Heart left ventricle (tissue), 16 donors: ENCODE data around the gene PCSK2. TPM values are rescaled to one million over a fixed set of nuclear protein-coding genes. Genes with fewer than 3 reads are reported as not detected.

Source experiments
- ATAC-seq, 4 donors: fragments of 200-7000 bp; cut with Tn5 transposase; one replicate each; pipeline ENCODE4 v1.9.1; 2020 to 2022; ENCODE audit warnings: moderate library complexity in 4 of 4, mild to moderate bottlenecking in 3 of 4, moderate number of reproducible peaks in 1 of 4
- DNase-seq, 5 donors: peaks; one replicate each; pipeline ENCODE4 v3.0.0-alpha.2; 2020
- H3K27ac ChIP-seq, 12 donors: fragments of 200-600 bp; sonication (generic) in 4 of 12; one replicate each; pipeline versions ENCODE4 v1.5.0 to v1.8.0; 2016 to 2022; ENCODE audit warnings: mild to moderate bottlenecking in 2 of 12
- H3K27me3 ChIP-seq, 9 donors: fragments of 200-600 bp; sonication (generic) in 2 of 9; one replicate each; pipeline versions ENCODE4 v1.5.1 to v1.8.0; 2016 to 2022; ENCODE audit warnings: mild to moderate bottlenecking in 3 of 9
- H3K36me3 ChIP-seq, 9 donors: fragments of 200-600 bp; sonication (generic) in 2 of 9; one replicate each; pipeline versions ENCODE4 v1.5.0 to v1.8.0; 2018 to 2022; ENCODE audit warnings: mild to moderate bottlenecking in 2 of 9
- H3K4me1 ChIP-seq, 12 donors: fragments of 200-600 bp; sonication (generic) in 4 of 12; one replicate each; pipeline versions ENCODE4 v1.5.0 to v1.8.0; 2016 to 2022; ENCODE audit warnings: mild to moderate bottlenecking in 3 of 12
- H3K4me3 ChIP-seq, 12 donors: fragments of 200-600 bp; sonication (generic) in 4 of 12; one replicate each; pipeline versions ENCODE4 v1.5.0 to v1.8.0; 2017 to 2022; ENCODE audit warnings: mild to moderate bottlenecking in 9 of 12, moderate library complexity in 4 of 12
- H3K9me3 ChIP-seq, 12 donors: fragments of 200-600 bp; sonication (generic) in 4 of 12; one replicate each; pipeline versions ENCODE4 v1.5.0 to v1.8.0; 2016 to 2022; ENCODE audit warnings: mild to moderate bottlenecking in 1 of 12
- POLR2A ChIP-seq, 2 donors: fragments of 450-650 bp; IDR thresholded peaks; one replicate each; pipeline ENCODE4 v1.6.1; 2017; ENCODE audit warnings: antibody characterized with exemption in 2 of 2, mild to moderate bottlenecking in 2 of 2, moderate library complexity in 2 of 2
- WGBS, 4 donors: extraction: QIAGEN DNeasy Blood & Tissue Kit in 2 of 4; methylation state at CpG; one replicate each; pipeline versions ENCODE4 v1.1.5 to v1.1.7; 2013 to 2018; 5-methylcytosine and 5-hydroxymethylcytosine counted together
- intact Hi-C, 10 donors: fragments of 100-400 bp; cut with DNase I; formaldehyde crosslinking; loops; one replicate each; pipeline versions ENCODE4 v1.11.1 to v1.14.2; 2022
- polyA plus RNA-seq, 2 donors: library from polyadenylated mRNA; stranded (reverse); fragments of 200-250 nt; gene quantifications; one replicate each; pipeline ENCODE4 v1.2.3, GENCODE V29; 2013
- total RNA-seq, 9 donors: library from RNA; depleted of rRNA in 2 of 9; stranded (reverse); fragments of >200 nt in 2 of 9; fragmentation: NEBNext Ultra II Directional in 3 of 9; extraction: Animal tissue kit (Norgen Biotek cat#: 25700) in 3 of 9; gene quantifications; one replicate each; pipeline versions ENCODE4 v1.1.0 to v1.2.4, GENCODE V29; 2016 to 2023
- TF ChIP-seq, protein P1 (sequence below), 12 donors: fragments of 200-600 bp; sonication (generic) in 4 of 12; IDR thresholded peaks; one replicate each; pipeline versions ENCODE4 v1.5.0 to v1.8.0; 2018 to 2022; ENCODE audit warnings: antibody characterized with exemption in 12 of 12, mild to moderate bottlenecking in 5 of 12
- donor health status: ischemic (EF 13 %, LVEDD 7.1; RV severe dilation, severe dysfunction).
- donor health status: healthy with polysubstance abuse.
- donor health status: DM: no; HTN: yes; CAD: no.
- donor health status: DM: no; HTN: no; CAD: no.
- donor health status: ischemic (EF 25% LVEDD 6.9; RV normal size, moderate dysfunction).
- donor health status: ischemic (EF 25% LVEDD 5.7; RV mildly dilated, moderate dysfunction).
- donor health status: healthy.
- donor health status: DM: yes; HTN: yes; CAD: no.
- donor health status: ischemic (EF 35%, LVEDD 5.7; RV mildly dilated, moderate dysfunction).
- donor health status: nonischemic (EF 11% LVEDD 7.7; RV severe dilation, severe dysfunction).
- donor health status: DM: yes; HTN: yes; CAD: no.
- donor health status: PGD.
- donor health status: ischemic (EF 29% LVEDD 5.4; RV normal size, mild dysfunction).
- donor health status: nonischemic (EF 23%, LVEDD 6.1; RV moderate dilation, normal function).

Gene PCSK2
- total and polyA plus RNA-seq, 11 donors, result 0.11 to 2.0 (median 0.55) TPM

DNA sequence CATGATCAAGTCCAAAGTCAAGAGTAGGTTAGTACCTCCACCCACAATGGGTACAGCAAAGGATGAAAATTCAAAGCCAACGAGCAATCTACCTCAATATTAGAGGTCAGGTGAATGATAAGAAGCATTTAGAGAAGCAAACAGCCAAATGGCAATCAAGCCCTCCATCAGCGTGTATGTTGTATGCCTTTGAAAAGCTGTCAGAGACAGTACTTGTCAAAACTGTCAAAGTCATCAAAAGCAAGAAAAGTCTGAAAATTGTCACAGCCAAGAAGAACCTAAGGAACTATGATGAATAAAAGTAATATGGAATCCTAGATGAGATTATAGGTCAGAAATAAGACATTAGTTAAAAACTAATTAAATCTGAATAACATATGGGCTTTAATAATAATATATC is 99.3 kb downstream of the PCSK2 start:
- DNase-seq (no peak), ATAC-seq (no peak)
- Histone ChIP-seq H3K36me3 (no peaks in the 10 kb centered on the region), H3K27me3 (peaks cover 0 to 34% (median 10%) of the 10 kb centered on the region in 9 donors), H3K4me1 (no peaks in the 10 kb centered on the region), H3K27ac (no peak overlapping the region), H3K9me3 (no peaks in the 10 kb centered on the region), H3K4me3 (no peak overlapping the region)
- 84 to 88% (median 85%) methylated on average over 2 of the region's 2 CpGs for WGBS, 4 donors
- intact Hi-C loops, result no loop called here
- no peak for TF ChIP-seq POLR2A (IDR thresholded peaks at IDR 0.05)
- TF ChIP-seq, protein P1, sequence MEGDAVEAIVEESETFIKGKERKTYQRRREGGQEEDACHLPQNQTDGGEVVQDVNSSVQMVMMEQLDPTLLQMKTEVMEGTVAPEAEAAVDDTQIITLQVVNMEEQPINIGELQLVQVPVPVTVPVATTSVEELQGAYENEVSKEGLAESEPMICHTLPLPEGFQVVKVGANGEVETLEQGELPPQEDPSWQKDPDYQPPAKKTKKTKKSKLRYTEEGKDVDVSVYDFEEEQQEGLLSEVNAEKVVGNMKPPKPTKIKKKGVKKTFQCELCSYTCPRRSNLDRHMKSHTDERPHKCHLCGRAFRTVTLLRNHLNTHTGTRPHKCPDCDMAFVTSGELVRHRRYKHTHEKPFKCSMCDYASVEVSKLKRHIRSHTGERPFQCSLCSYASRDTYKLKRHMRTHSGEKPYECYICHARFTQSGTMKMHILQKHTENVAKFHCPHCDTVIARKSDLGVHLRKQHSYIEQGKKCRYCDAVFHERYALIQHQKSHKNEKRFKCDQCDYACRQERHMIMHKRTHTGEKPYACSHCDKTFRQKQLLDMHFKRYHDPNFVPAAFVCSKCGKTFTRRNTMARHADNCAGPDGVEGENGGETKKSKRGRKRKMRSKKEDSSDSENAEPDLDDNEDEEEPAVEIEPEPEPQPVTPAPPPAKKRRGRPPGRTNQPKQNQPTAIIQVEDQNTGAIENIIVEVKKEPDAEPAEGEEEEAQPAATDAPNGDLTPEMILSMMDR (IDR thresholded peaks at IDR 0.05), result no peak

GRCh38 chr20:17327185-17328148 is 100.6 kb downstream of the PCSK2 start:
- WGBS, 4 donors, result 25 to 32% (median 28%) methylated on average over 27 to 28 of the region's 28 CpGs
- H3K36me3 ChIP-seq, result no peaks in the 10 kb centered on the region
- H3K27ac ChIP-seq, result no peak overlapping the region
- H3K27me3 ChIP-seq, result peaks cover 0 to 34% (median 10%) of the 10 kb centered on the region in 9 donors
- no peak for TF ChIP-seq POLR2A (IDR thresholded peaks at IDR 0.05)
- TF ChIP-seq, protein P1 (IDR thresholded peaks at IDR 0.05), result no peak
- no peaks in the 10 kb centered on the region for H3K4me1 ChIP-seq
- DNase-seq (no peak), ATAC-seq (no peak)
- intact Hi-C loops, result no loop called here
- H3K4me3 ChIP-seq, result no peak overlapping the region
- H3K9me3 ChIP-seq, result no peaks in the 10 kb centered on the region

DNA sequence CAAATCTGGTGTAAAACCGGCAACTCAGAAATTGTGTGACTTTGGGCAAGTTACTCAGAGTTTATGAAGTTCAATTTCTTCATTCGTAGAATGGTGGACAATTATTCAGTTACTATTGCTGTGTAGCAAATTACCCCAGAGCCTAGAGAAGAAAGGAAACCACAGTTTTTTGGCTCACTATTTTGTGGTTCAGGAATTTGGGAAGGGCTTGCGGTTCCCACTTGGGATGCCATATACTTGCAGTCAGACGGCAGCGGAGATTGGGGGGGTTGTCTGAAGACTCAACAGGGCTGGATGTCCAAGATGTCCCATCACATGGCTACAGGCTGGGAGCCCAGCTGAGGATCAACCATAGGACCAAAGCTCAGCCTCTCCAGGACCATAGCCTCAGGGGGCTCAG is 108.1 kb downstream of the PCSK2 start:
- WGBS, 4 donors, result 69 to 85% (median 76%) methylated on average over 5 of the region's 5 CpGs
- TF ChIP-seq POLR2A (IDR thresholded peaks at IDR 0.05), result no peak
- TF ChIP-seq, protein P1 (IDR thresholded peaks at IDR 0.05), result no peak
- Histone ChIP-seq H3K27ac (no peak overlapping the region), H3K4me1 (no peaks in the 10 kb centered on the region), H3K9me3 (no peaks in the 10 kb centered on the region), H3K36me3 (no peaks in the 10 kb centered on the region), H3K4me3 (no peak overlapping the region), H3K27me3 (no peaks in the 10 kb centered on the region)
- intact Hi-C loops, result no loop called here
- ATAC-seq (no peak), DNase-seq (no peak)

DNA sequence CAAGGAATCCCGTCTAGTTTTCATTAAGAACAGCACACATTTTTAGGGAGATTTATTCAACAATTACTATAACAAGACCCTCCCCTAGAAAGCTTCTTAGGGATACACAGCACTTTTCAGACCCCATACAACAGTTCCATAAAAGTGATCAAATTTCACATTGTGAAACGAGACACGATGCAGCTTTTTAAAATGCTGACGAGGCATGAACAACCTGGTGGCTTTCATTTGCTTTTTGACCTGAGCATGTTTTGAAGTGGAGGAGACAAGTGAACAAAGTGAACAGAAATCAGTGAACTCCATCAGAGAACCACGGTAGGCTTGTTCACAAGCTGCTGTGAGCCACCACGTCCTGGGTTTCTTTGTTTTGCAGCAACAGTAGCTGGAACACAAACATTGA is 112.2 kb downstream of the PCSK2 start:
- Histone ChIP-seq H3K4me3 (no peak overlapping the region), H3K27me3 (no peaks in the 10 kb centered on the region), H3K27ac (no peak overlapping the region), H3K9me3 (no peaks in the 10 kb centered on the region), H3K4me1 (no peaks in the 10 kb centered on the region), H3K36me3 (no peaks in the 10 kb centered on the region)
- WGBS, 4 donors, result 56 to 64% (median 63%) methylated on average over 6 of the region's 6 CpGs
- ATAC-seq, result no peak
- TF ChIP-seq POLR2A (IDR thresholded peaks at IDR 0.05), result no peak
- TF ChIP-seq, protein P1 (IDR thresholded peaks at IDR 0.05), result no peak
- intact Hi-C loops, result no loop called here
- DNase-seq, result no peak
